HFFc6 (cell line): ENCODE results near the gene HIC2. TPM values are rescaled to one million over a fixed set of nuclear protein-coding genes. Genes with fewer than 3 reads are reported as not detected.
"Not testable (repeated sequence)": the region's sequence is repeated elsewhere in the genome, so short reads cannot be mapped to it uniquely, and the experiment has no call there.

Experiments
- DNase-seq: peaks from one replicate; pipeline ENCODE4 v3.0.0-alpha.2; 2018
- H3K27ac Mint-ChIP-seq: 2 replicates; pipeline ENCODE4 v1.8.0; 2020; ENCODE audit warnings: mild to moderate bottlenecking, mixed read lengths
- H3K27me3 Mint-ChIP-seq: 2 replicates; pipeline ENCODE4 v1.8.0; 2021; ENCODE audit warnings: mild to moderate bottlenecking, moderate library complexity, mixed read lengths; ENCODE audit not compliant: insufficient read depth
- H3K36me3 Mint-ChIP-seq: 2 replicates; pipeline ENCODE4 v1.8.0; 2021; ENCODE audit warnings: low read depth, mixed read lengths
- H3K4me1 Mint-ChIP-seq: 2 replicates; pipeline ENCODE4 v1.8.0; 2020; ENCODE audit warnings: low read depth, mixed read lengths
- H3K4me3 Mint-ChIP-seq: 2 replicates; pipeline ENCODE4 v1.8.0; 2020; ENCODE audit warnings: mild to moderate bottlenecking, moderate library complexity, mixed read lengths
- H3K9me3 Mint-ChIP-seq: 2 replicates; pipeline ENCODE4 v1.8.0; 2020; ENCODE audit warnings: mild to moderate bottlenecking, mixed read lengths
- CTCF ChIP-seq: fragments of 200-600 bp; sonication (generic); IDR thresholded peaks from 2 replicates; pipeline ENCODE4 v1.5.0; 2021; ENCODE audit warnings: antibody characterized with exemption, mild to moderate bottlenecking
- total RNA-seq, 6 experiments: library from RNA; stranded (reverse); fragmentation: NEBNext Ultra II Directional; extraction: Animal tissue kit (Norgen Biotek cat#: 25700); gene quantifications; 2 replicates in 1 of 6; 3 replicates in 5 of 6; pipeline ENCODE4 v1.2.3, GENCODE V29; 2021

The HIC2 gene
- total RNA-seq, 6 experiments from 2014 or later = 2.0 to 2.2 (median 2.1) TPM

DNA sequence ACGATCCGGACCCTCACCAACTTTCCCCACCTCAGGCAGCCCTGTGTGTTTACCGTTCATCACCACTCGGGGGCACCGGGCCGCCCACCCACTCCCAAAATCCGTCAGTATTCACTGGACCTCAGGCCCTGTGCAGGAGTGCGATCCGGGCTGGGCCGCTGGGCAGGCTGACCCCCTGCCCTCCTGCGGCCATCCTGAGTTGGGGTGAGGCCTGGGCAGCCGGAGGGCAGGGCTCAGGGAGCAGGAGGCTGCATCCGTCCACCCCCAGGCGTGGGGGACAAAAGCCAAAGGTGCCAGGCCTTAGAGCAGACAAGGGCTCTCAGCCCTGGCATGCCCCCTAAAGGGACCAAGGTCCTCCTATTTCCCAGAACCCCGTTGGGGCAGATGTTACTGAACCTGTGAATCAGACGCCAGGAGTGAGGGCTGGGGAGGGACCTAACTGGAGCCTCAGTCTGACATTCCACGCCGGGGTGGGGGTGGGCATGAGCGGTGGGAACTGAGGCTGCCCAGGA is 33.2 kb downstream of the HIC2 start:
- no peaks in the 10 kb centered on the region for H3K9me3 Mint-ChIP-seq
- peak; percentile 32 for TF ChIP-seq CTCF
- no peak overlapping the region for H3K4me3 Mint-ChIP-seq
- no peak overlapping the region for H3K27ac Mint-ChIP-seq
- H3K4me1 Mint-ChIP-seq = no peaks in the 10 kb centered on the region
- H3K27me3 Mint-ChIP-seq = no peaks in the 10 kb centered on the region; the same call in 1 of the 2 replicates
- no peaks in the 10 kb centered on the region for H3K36me3 Mint-ChIP-seq
- no peak for DNase-seq

DNA sequence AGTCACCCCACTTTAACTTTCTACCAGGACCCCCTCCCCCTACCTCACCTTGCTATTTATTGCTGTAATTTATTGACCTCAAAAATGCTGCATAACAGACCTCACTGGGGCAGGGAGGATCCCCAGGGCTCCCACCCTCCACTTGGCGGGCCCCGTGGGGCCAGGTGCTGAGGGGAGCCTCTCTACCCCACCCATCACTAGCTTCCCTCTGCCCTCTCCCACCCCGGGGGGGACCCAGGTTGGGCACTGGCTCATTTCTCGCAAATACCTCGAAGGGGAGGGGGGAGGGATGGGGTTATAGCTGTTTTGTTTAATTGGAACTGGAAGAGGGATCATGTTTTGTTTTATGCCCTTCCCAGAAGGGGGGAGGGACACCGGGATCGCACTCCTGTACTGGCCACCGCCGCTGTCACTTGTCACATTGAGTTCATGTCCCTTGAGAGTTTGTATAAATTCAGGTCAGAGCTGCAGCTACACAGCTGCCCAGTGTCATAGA is 33.7 kb downstream of the HIC2 start:
- DNase-seq = no peak
- Mint-ChIP-seq H3K4me1 (no peaks in the 10 kb centered on the region), H3K9me3 (no peaks in the 10 kb centered on the region), H3K27me3 (no peaks in the 10 kb centered on the region; the same call in 1 of the 2 replicates), H3K27ac (no peak overlapping the region), H3K4me3 (no peak overlapping the region), H3K36me3 (no peaks in the 10 kb centered on the region)
- TF ChIP-seq CTCF = no peak

GRCh38 chr22:21451545-21452520 is 34.7 kb downstream of the HIC2 start:
- Mint-ChIP-seq H3K27me3 (no peaks in the 10 kb centered on the region; the same call in 1 of the 2 replicates), H3K36me3 (no peaks in the 10 kb centered on the region), H3K9me3 (no peaks in the 10 kb centered on the region), H3K4me3 (no peak overlapping the region), H3K4me1 (peaks cover 5% of the 10 kb centered on the region), H3K27ac (no peak overlapping the region)
- TF ChIP-seq CTCF = no peak
- no peak for DNase-seq

DNA sequence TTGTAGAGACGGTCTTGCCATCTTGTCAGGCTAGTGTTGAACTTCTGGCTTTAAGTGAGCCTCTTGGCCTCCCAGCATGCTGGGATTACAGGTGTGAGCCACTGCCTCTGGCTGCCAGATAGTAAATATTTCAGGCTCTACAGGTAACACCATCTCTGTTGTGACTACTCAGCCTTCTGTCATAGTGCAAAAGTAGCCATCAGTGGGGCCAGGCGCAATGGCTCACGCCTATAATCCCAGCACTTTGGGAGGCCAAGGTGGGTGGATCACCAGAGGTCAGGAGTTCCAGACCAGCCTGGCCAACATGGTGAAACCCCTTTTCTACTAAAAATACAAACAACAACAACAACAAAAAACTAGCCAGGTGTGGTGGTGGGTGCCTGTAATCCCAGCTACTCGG is 35.5 kb downstream of the HIC2 start:
- not testable (repeated sequence) for H3K9me3 Mint-ChIP-seq, DNase-seq

GRCh38 chr22:21454998-21455333 is 37.8 kb downstream of the HIC2 start:
- not testable (repeated sequence) for H3K27ac Mint-ChIP-seq, H3K36me3 Mint-ChIP-seq, H3K4me3 Mint-ChIP-seq, DNase-seq, H3K27me3 Mint-ChIP-seq, H3K9me3 Mint-ChIP-seq
- H3K4me1 Mint-ChIP-seq = peaks cover 12% of the 10 kb centered on the region

More for the DNA sequence above, 35.5 kb downstream of the HIC2 start:
- peaks cover 12% of the 10 kb centered on the region for H3K4me1 Mint-ChIP-seq
- H3K27ac Mint-ChIP-seq, H3K27me3 Mint-ChIP-seq, H3K4me3 Mint-ChIP-seq, H3K36me3 Mint-ChIP-seq: not testable (repeated sequence)

DNA sequence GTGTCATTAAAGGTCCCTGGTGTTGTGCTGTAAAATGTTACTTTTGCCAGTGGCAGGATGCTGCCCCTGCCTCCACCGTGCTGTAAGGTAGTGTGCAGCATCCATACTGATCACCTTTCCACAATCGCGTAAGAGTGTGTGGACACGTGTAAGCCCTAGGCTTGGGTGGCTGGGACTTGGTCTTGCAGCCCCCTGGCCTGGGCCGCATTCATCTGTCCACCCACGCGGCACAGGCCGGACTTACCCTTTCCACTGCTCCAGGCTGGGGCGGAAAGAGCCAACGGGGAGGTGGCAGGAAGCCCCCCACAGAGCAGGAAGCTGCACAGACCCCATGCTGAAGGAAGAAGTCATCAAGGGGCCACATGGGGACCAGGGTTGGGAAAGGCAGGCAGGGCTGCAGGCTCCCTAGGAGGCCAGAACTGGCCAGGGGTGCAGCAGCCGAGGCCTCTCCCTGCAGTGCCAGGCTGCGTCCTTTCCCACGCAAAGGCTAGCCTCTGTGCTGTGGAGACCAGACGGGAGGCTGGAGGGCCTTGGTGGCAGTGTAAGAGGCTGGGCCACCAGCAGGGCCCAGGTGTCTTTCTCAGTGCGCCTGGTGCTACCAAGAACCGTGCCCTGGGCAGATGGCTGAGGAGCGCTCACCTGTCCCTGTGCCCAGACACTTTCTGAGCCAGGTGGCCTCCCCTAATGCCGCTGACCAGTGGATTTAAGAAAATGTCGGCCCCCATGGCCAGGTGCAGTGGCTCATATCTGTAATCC is 38.3 kb downstream of the HIC2 start:
- H3K27ac Mint-ChIP-seq = no peak overlapping the region
- DNase-seq = no peak
- no peaks in the 10 kb centered on the region; the same call in 1 of the 2 replicates for H3K27me3 Mint-ChIP-seq
- no peaks in the 10 kb centered on the region for H3K36me3 Mint-ChIP-seq
- H3K9me3 Mint-ChIP-seq = no peaks in the 10 kb centered on the region
- H3K4me3 Mint-ChIP-seq = no peak overlapping the region
- no peak for TF ChIP-seq CTCF
- H3K4me1 Mint-ChIP-seq = peaks cover 12% of the 10 kb centered on the region
